C1 segment of cervical spinal cord (tissue), 14 donors: ENCODE data around the gene HNRNPC.
A peak's percentile ranks its signal among the peaks of the same experiment; 100 is the strongest.
"Not testable (repeated sequence)": the region's sequence is repeated elsewhere in the genome, so short reads cannot be mapped to it uniquely, and the experiment has no call there.

Experiments used
- DNase-seq, 14 donors: peaks; one replicate each; lab custom pipeline; 2025; lab: John Stamatoyannopoulos, UW

HNRNPC gene

GRCh38 chr14:21272661-21273060, 3.4 kb upstream of the HNRNPC start:
- not testable (repeated sequence) for DNase-seq

GRCh38 chr14:21268617-21269251, 508 bp downstream of the HNRNPC start:
- DNase-seq = peak in 3 of 14 donors; percentile 15 to 31 (median 29)

GRCh38 chr14:21267886-21268616, 1.2 kb downstream of the HNRNPC start:
- no peak for DNase-seq

- no peak for DNase-seq
Observed at GRCh38 chr14:21267431-21267845, 1.8 kb downstream of the HNRNPC start.

GRCh38 chr14:21264025-21264801, 5.0 kb downstream of the HNRNPC start:
- DNase-seq = no peak

- no peak for DNase-seq
Observed at GRCh38 chr14:21263284-21264024, 5.8 kb downstream of the HNRNPC start.

GRCh38 chr14:21262410-21262809, 6.8 kb downstream of the HNRNPC start:
- no peak for DNase-seq

GRCh38 chr14:21261824-21262223, 7.4 kb downstream of the HNRNPC start:
- no peak for DNase-seq

GRCh38 chr14:21258889-21259787, 10.1 kb downstream of the HNRNPC start:
- no peak for DNase-seq

GRCh38 chr14:21258005-21258888, 11.0 kb downstream of the HNRNPC start:
- no peak for DNase-seq

- no peak for DNase-seq
Observed at GRCh38 chr14:21257394-21257909, 11.8 kb downstream of the HNRNPC start.

- DNase-seq = no peak
Observed at GRCh38 chr14:21256539-21257393, 12.5 kb downstream of the HNRNPC start.

GRCh38 chr14:21256102-21256447, 13.2 kb downstream of the HNRNPC start:
- not testable (repeated sequence) for DNase-seq

- no peak for DNase-seq
Observed at GRCh38 chr14:21255385-21256101, 13.7 kb downstream of the HNRNPC start.

GRCh38 chr14:21252149-21252548, 17.1 kb downstream of the HNRNPC start:
- no peak for DNase-seq

GRCh38 chr14:21251215-21251614, 18.0 kb downstream of the HNRNPC start:
- no peak for DNase-seq

- DNase-seq = no peak
Observed at GRCh38 chr14:21248739-21249411, 20.4 kb downstream of the HNRNPC start.
